GM19025 (cell line): ENCODE measurements around the gene FRZB.
"Not testable (repeated sequence)": the region's sequence is repeated elsewhere in the genome, so short reads cannot be mapped to it uniquely, and the experiment has no call there.

Source experiments
- ATAC-seq: cut with Tn5 transposase; IDR thresholded peaks from one replicate; pipeline ENCODE4 v1.9.1; 2021; ENCODE audit warnings: mild to moderate bottlenecking, low read depth, moderate library complexity; ENCODE audit not compliant: unreplicated experiment

The FRZB gene

DNA sequence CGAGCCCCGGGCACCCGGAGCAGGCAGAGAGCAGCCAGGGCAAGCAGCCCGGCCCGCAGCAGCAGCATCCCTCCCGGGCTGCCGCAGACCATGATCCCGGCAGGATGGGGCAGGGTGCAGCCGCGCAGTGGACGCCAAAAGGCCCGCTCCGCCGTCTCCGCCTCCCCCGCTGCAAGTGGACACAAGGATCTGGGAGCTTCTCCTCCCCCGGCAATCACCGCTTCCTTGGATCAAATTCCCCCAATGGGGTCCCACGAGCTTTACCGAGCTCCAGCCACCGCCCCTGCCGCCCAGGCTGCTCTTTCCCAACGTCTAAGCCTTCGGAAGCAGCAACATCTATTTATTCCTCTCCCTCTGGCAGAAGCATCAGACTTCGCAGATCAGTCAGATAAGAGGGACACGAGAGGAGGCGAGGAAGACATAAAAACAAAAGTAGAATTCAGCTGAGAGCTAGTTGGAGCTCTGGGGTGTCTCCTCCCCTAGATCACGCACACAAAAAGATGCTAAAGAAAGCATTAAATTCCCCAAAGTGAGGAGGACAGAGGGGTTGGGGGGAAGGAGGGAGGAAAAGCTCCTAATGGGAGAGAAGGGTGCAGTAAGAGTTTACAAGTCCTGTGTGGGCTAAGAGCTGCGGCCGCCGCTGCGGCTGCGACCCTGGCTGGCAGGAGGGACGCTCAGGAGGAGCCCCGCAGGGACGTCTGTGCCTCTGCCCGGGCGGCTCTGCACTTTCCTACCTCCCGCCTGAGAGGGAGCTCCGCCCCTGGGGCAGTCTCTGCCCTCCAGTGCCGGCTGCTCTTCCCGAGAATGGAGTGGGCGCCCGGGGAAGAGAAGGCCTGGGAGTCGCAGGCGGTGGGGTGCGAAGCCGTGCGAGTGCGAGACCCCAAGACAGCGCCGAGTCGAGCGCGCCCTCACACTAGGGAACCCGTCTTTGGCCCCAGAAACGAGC is at the start of gene FRZB:
Gene FRZB (minus strand): TSS at position 177 of the 946 bp plus-strand sequence. CDS start 85 bp downstream, at position 92.
- ATAC-seq, result no peak

- no peak for ATAC-seq
Measured at GRCh38 chr2:182915369-182916326, 49.2 kb upstream of the FRZB start.

DNA sequence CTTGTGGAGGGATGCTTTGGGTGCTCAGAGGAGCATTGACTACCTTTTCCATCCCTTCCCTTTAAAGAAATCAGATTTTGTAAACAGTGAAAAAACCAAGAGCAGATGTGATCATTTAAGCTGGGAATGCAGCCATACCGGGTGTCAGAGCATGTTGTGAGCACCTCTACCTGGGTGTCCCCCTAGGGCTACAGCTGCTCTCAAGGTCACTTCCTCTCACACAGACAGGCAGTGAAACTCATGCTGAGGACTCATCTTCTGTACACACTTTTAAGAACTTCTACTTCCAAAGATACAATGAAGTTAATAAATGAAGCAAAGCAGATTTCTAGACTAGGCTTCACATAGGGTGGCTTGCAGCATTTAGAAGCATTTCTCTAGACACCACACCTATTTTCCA is 48.4 kb upstream of the FRZB start:
- ATAC-seq, result no peak

- ATAC-seq, result no peak
Measured at GRCh38 chr2:182913064-182913463, 46.6 kb upstream of the FRZB start.

DNA sequence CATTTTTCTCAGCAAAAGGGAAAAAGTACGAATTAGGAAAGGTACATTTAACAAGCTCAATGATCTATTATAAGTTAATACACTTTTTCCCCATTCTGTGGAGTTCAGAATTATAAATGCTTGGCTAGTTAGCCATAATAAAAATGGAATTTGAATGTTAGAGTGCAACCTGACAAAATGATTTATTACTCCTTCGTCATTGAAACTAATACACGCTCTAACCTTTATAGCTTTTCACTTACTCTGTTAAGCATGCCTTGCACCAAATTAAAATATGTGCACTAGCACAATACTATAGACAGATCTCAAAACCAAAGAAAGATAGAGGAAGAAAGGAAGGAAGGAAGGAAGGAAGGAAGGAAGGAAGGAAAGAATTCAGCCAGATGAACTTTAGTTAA is 46.1 kb upstream of the FRZB start:
- no peak for ATAC-seq

GRCh38 chr2:182911813-182912517 is 45.5 kb upstream of the FRZB start:
- ATAC-seq, result no peak

DNA sequence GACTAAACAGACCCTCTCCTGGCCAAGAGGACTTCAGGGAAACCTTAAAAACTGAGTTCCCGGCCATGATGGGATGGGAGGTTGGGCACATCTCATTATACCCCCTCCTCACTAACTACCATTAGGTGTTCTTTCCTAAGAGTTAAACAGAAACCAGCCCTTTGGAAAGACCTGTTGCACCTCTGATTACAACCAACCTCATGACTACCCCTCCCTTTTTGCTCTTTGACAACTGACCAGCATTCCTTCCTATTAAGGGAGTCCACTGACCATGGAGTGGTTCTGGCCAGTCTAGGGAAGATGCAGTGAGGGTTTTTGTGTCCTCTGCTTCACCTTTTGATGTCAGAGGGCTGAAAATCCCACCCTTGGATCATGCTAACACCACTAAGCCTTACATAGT is 44.5 kb upstream of the FRZB start:
- no peak for ATAC-seq

DNA sequence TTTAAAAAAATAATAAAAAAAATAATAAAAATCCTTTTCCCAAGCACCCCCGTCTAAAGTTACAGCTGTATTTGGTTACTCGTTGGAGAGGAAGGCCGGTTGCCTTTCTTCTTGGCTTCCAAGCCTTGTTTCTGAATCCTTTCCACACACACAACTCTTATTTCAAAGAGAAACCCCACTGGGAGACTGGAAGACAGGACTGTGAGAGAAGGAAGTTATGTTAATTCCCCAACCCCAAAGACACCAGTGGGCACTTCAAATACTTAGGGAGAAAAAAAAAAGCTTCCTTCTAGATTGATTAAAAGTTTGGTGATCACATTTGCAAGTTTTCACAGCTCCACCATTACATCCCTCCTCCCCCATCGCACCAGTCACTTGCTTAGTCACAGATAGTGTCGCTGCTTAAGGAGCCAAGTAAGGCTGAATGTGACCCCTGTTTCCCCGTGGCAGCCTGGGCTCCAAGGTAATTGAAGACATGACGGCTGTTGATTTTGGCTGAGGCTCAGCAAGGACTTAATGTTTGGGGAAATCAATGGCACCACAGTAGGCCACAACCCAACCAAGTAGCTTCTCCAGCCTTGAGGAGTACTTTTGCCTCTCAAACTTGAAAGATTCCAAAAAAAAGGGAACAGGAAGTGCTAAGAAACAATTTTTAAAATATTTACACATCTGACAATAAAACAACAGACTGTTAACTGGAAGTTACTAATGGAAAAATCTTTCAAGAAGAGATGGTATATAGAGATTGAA is 40.8 kb upstream of the FRZB start:
- no peak for ATAC-seq

DNA sequence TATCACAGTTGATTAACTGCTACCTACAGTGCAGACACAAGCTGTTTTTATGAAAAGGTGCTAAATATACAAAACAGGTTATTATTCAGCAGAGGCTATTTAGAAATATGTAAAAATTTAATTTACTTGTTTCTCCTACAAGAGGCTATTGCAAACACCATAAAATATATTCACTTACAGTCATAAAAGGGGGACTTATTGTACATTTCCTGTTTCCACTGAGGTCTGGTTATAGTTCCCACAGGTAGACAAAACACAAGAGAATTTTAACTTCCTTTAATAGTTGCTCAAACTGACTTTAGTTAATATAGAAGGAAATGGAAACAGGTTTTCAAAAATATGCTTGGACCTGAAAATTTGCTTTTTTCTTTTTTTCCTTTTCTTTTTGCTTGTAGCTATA is 40.0 kb upstream of the FRZB start:
- no peak for ATAC-seq

DNA sequence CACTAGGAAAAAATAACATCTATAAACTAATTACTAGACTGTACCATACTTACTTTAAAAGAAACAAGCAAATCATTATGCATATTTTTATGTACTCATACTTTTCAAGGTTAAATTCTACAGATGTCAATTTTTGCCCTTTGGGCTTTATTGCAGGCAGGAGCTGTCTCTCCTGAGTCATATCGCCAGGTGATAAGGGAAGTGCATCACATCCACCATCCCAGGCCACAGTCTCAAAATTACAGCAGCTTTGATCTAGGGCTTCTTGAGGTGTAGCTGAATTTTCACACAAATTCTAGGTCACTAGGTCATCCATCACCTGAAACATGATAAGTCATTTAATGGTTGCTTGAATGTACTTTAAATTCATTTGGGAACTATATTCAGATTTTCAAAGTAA is 38.4 kb upstream of the FRZB start:
- ATAC-seq, result no peak

- ATAC-seq, result no peak
Measured at GRCh38 chr2:182903566-182903965, 37.1 kb upstream of the FRZB start.

GRCh38 chr2:182901748-182902147 is 35.3 kb upstream of the FRZB start:
- ATAC-seq, result no peak

DNA sequence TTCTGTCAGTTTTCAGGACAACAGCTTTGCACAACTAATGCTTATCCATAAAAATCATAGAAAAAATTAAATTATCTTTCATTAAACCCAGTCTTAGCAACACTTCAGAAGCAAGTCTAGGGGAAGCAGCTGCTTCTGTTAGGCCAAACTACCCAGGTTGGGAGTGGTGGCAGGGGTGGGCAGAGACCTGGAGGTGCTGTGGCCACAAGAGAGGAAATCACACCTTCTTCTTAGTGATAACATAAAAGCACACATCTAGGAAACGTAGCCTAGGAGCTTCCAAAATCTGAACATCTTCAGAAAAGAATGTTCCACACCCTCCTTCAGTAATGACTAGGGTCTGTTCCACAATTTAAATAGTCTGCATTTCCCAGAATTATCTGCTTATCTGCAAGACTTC is 32.3 kb upstream of the FRZB start:
- ATAC-seq, result no peak

- no peak for ATAC-seq
Measured at GRCh38 chr2:182897137-182897536, 30.7 kb upstream of the FRZB start.

- ATAC-seq, result no peak
Measured at GRCh38 chr2:182895798-182896197, 29.4 kb upstream of the FRZB start.

GRCh38 chr2:182895169-182895568 is 28.7 kb upstream of the FRZB start:
- no peak for ATAC-seq

DNA sequence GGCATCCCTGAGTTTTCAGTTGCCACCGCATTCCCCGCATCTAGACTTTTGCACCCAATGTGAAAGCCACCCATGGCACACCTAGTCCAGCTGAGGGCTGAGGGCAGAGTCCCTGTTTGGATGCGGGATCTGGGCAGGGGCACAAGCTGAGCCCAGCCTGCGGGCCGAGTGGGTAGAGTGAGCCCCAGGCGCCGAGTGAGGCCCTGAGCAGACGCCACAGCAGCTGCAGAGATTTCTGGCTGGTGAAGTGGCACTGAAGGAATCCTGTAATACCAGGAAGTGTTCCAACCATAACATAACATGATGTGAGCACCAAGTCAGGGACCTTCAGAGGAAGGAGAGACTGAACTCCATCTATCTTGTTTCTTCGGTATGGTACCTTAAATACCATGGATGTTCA is 27.7 kb upstream of the FRZB start:
- ATAC-seq, result no peak

- ATAC-seq, result no peak
Measured at GRCh38 chr2:182893666-182894065, 27.2 kb upstream of the FRZB start.

DNA sequence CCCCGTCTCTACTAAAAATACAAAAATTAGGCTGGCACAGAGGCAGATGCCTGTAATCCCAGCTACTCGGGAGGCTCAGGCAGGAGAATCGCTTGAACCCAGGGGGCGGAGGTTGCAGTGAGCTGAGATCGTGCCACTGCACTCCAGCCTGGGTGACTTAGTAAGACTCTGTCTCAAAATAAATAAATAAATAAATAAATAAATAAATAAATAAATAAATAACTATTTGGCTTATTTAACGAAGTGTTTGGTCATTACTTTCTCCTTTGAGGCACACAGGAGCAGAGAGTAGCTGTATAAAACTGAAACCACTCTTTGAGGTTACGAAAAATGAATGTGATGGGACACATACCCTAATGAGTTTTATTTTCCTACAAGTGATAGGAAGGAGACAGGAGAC is 26.6 kb upstream of the FRZB start:
- ATAC-seq, result not testable (repeated sequence)

GRCh38 chr2:182891611-182892010 is 25.2 kb upstream of the FRZB start:
- no peak for ATAC-seq
